Measurements from ENCODE around the gene IL6ST.

Gene IL6ST

DNA sequence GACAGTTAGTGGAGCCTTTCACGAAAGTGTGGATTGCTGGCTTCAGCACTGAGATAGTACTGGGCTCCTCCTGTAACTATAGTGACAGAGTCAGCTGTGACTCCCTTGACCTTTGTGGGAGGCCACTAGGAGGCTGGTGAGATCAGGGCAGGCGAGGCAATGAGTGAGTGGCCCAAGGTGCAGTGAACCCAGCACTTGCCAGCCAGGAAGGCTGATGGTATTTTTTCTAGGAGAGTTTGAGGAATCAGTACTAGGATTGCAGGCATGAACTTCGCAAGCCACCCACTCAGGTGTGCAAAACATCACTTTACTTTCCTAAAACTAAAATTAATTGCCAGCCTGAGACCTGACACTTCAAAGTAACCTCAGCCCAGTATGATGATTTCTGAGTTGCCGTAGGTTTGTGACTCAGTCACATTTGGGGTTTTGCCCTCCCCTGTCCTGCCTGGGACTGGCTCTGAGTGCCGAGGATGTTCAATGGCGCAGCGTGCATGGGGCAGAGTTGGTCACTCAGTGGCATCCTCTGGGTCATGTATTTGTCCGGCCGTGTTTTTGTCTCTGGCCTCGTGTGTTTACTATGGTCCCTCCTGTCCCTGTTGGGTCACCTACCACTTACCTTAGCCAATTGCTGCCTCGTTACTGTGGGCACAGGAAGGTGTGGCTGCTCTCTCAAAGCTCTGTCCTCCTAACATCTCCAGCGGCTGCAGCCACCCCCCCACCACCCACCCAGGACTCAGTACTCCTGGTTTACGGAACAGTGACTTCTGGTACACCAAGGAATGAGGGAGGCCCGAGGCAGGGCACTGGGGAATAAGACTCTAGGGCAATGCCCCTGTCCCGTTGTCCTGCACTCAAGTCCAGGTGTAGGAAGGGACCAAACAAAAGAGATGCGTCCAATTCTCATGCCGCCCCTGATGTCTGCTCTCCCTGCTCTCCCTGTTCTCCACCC is 76.4 kb downstream of the IL6ST start:
- no peak for DNase-seq

DNA sequence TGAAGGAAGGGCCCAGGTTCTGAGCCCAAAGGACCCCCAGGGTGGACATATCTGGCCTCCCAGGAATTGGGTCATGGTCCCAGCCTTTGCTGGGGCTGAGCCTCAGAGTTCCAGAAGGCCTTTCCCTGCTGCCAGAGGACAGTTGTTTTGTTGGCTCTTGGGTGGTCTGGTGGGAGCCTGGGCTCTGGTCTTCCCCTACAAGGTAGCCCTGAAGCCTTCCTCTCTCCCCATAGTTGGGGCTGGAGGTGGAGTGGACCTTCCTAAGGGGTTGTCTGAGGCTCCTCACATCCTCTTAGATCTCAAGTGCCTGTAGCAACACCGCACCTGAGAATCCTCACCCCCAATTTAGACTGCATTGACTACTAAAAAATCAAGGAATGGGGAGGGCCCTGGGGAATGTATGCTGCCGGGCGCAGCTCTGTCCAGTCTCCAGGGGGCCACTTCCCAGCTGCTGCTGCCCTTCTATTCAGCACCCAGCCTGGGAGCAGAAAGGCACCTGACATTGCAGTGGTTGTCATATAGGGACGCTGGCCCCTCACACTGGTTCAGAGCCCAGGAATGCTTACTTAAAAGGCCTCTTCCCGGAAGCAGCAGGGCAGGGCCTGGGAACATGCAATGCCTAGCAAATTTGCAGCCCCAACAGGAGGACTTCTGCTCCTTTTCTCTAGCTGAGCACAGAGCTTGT is 77.2 kb downstream of the IL6ST start:
- no peak for DNase-seq

DNA sequence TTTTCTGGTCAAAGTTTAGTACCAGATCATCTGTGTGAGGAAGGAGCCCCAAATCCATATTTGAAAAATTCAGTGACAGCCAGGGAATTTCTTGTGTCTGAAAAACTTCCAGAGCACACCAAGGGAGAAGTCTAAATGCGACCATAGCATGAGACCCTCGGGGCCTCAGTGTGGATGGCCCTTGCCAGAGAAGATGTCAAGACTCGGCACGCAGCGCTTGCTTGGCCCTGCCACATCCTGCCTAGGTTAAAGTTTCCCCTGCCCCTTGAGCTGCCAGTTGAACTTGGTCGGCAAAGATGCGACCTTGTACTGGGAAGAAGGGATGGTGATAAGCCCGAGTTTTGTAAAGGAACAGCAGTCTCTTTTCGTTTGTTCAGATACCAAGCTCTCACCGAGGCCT is 77.8 kb downstream of the IL6ST start:
- no peak for DNase-seq

DNA sequence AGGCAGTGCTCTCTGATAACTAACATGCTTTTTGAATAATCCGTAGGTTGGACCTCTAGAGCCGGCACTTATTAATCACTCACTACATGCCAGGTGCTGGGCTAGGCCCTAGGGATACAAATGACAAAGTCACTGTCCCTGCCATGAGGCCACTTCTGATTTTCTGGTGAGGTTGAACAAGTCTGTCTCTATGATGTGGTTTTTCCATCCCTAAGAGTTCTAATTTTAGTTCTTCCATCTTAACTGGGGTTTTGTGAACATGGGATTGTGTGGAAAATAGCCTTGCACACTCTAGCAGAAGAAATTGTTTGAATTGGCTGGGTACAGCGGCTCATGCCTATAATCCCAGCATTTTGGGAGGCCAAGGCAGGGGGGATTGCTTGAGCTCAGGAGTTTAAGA is 79.0 kb downstream of the IL6ST start:
- no peak for DNase-seq

DNA sequence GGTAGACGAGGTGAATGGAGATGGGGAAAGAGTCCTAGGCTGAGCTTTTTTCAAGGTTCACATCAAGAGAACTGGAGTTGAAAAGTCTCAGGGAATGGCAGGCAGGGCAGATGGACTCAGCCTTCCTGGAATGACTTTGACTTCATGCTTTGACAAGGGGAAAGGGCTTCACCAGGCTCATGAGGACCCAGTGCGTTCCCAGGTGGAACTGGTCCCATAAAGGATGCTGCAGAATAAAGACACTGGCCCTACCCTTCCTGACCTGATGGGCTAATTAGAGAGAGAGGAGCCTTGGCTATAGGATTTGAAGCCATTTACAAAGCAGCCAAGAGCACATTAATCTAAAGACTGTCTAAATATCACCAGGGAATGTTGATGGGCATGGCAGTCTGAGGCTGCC is 79.8 kb downstream of the IL6ST start:
- no peak for DNase-seq

DNA sequence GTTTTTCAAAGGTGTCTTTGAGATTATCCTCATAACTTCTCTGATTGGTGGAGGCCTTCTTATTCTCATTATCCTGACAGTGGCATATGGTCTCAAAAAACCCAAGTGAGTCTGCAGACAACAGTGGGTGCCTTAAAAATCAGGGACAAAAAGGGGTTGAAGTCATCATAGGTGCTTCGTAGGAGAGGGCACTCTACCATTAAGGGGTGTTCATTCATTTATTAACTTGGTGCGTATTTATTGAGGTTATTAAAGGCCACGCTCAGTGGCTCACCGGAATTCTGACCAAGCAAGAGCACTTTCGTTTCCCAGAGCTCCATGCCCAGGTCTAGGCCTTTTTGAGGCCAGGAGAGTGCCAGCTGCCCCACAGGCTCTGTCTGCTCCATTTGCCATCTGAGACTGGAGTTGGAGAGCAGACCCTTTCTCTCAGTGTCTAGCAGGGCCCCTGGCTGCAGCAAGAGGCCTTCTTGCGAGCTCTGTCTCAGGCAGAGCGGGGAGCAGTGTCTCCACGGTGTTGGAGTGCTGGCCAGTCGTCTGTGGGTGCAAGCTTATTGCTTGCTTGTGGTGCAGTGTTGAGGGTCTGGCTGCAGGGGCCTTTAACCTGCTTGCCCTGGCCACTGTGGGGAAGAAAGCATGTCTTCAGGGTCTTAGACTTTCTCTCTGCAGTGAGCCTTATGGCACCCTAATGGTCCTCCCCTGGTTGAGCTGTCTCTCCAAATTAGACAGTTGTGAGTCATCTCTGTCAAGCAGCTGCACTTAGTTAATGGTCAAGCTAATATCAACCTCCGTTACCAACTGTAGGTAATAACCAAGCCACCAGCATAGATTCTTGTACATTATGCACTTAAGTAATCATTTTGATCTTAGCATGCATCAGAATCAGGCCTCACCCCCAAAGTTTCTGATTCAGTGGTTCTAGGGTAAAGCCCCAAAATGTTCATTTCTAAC is 81.0 kb downstream of the IL6ST start:
- DNase-seq = no peak

DNA sequence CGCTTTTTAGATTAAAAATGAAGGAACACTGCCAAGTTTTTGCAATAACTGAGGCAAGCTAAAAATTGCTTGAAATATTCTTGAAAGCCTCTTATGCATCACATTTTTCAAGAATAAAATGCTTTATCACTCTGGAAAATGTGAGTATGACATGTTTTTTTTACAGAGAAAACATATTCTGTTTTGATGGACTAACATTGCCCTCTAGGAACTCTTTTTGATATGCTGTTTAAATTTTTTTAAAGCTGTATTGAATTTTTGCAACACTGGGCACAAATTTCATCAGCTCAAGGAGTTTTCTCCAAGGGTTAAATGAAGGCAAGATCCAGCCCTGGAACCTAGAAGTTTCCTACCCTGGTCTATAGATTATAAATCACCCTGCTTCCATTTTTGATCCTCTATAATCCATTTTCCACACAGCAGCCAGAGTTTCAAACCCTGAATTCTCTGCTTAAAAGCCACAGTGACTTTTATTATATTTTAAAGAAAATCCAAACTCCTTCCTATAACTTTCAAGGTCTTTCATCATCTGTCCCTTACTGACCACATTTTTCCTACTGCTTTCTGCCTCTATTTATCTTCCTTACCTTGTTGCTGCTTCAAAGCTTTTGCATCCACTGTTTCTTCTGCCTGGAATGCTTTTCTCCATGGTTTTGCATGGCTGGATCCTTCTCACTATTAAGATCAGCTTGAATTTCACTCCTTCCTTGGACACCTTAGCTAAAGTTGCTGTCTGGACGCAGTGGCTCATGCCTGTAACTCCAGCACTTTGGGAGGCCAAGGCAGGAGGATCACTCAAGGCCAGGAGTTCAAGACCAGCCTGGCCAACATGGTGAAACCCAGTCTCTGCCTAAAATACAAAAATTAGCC is 82.7 kb downstream of the IL6ST start:
- no peak for DNase-seq

DNA sequence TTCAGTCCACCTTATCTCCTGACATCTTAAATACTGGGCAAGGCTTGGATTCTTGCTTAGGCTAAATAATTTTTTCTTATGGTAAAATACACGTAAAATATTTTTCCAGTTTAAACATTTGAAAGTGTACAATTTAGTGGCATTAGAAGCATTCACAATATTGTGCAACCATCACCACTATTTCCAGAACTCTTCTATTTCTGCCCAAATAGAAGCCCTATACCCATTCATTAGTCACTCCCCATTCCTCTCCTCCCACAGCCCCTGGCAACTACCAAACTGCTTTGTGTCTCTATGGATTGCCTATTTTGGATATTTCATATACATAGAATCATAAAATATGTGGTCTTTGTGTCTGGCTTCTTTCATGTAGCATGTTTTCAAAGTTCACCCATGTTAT is 86.0 kb downstream of the IL6ST start:
- no peak for DNase-seq

DNA sequence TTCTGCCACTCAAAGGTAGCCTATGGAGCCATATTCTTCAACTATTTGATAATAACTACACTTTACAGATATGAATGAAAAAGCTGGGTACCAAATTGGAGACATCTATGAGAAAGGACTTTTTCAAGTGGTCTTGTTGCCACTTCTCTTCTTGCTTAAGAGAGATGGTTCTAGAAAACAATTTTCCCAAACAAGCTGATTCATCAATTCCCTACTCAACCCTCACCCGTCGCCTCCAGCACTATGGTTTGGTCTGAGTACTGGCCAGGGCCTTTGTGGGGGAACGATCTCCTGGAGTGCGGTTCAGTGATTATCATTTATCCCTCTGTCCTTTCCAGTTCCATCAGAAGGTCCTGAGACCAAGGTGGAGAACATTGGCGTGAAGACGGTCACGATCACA is 86.8 kb downstream of the IL6ST start:
- no peak for DNase-seq

DNA sequence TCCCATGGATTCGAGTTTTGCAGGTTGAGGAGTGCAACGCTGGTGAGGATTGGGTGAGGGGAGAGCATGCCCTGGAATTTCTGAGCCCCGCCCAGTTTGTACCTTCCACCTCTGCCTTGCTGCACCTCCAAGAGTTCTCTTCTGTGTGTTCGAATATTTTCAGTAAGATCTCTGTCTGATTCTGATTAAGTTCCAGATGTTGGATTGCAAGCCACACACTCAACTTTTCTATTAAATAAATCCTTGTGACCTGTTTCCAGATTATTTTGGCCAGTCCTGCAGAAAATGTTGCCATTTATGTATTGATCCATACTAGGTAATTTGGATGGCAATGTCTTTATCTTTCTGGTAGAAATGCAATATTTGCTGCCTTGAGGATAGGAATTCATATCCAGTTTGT is 89.5 kb downstream of the IL6ST start:
- DNase-seq = no peak

DNA sequence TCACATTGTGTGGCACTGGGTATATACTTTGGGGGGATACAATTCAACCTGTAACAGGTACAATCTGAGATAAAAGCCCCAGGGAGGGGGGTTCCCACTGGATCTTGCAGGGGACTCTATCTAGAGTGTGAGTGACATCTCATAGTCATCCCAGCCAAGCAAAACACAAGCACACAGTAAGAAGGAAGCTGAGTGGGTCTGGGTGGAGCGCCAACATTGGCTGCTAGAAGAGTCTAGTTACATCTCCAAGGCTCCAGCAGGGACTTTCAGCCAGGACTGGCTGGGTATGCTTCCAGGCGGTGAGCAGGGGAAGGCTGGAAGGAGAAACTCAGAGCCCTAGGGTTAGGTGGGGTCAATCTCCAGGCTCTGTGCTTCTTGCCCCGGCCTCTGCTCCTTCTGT is 90.6 kb downstream of the IL6ST start:
- DNase-seq = no peak

DNA sequence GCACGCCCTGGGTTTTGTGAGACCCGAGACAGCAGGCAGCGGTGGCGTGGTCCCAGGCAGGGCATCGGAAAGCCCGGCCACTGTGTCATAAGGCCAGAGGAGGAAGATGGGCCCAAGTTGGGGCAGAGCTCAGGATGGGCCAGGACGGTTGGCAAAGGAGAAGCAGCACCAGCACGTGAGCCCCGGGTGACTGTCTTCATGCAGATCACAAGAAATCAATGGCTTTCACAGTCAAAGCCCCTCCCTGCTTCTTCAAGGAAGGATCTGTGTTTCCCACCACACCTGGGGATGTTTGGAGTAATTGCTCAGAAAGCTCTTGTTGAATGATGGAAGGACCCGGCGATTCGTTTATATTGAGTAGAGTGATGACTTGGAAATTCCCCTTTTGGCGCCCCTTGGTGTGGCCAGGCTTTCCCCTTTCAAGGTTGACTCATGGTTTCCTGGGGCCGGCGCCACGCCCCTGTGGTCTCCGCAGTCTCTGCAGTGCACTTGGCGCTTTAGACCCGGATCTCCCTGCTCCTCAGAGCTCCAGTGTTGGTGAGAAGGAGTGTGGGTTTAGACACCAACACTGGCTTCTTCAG is 91.6 kb downstream of the IL6ST start:
- no peak for DNase-seq

DNA sequence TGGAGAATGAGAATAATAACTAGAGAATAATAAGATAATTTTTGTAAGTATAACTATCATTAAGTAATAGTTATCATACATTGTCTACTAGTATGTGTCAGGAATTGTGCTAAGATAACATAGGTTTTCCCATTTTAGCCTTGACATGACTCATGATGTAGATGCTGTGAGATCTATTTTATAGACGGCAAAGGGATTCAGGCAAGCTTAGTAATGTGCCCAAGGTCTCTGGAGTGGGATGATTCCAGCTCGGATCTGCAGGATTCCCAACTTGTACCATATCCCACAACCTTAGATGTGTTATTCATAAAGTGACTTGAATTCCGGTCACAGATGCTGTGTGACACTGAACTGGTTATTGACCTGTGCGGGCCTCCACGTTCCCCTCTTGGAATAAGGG is 92.1 kb downstream of the IL6ST start:
- DNase-seq = no peak

DNA sequence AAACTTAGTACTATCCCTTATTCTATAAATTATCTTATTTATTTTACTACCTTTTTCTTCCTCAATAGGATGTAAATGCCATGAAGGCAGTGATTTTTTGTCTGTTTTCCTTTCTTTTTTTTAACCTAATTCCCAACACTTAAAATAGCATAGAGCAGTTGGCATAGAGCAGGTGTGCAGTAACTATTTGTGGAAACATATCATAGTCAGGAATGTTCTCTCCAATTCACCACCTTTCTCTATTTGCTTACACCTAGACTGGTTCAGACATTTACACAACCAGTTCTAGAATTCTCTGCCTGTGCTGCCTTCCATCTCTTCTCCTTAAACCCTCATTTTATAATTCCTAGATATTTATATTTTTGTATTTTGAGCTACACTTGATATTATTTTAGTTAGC is 94.0 kb downstream of the IL6ST start:
- no peak for DNase-seq

DNA sequence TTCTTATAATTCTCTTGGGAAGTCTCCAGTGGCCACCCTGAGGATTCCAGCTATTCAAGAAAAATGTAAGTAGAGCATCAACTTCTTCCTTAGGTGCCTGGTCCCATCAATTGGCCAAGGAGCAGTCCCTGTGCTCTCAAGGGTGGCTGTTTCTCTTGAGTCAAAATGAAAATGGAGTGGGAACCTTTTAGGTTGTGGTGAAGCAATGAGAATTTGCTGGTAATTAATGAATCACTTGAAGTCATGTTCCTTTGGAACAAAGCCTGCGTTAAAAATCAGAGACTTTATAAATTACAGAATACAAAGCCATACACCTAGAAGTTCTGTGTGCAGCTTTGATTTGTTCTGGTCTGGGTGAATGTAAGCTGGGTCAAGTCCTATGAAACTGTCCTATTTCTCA is 94.7 kb downstream of the IL6ST start:
- no peak for DNase-seq

DNA sequence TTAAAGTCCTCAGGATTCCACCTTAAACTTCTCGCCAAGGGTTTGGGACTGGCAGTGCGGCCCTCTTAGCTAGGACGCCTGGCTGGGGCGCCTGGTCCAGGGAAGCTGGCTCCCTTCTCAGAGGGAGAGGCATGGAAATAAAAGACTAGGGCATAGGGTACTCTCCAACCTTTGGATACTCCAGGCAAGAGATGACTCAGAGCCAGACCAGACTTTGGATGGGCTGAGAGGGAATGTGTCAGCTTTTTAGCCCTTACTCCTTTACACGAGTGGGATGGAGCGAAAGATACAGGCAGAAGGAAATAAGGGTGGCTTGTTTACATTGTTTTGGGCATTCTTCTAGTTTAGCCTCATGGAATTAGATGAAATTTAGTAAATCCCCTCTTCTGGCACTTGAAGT is 95.4 kb downstream of the IL6ST start:
- DNase-seq = no peak

DNA sequence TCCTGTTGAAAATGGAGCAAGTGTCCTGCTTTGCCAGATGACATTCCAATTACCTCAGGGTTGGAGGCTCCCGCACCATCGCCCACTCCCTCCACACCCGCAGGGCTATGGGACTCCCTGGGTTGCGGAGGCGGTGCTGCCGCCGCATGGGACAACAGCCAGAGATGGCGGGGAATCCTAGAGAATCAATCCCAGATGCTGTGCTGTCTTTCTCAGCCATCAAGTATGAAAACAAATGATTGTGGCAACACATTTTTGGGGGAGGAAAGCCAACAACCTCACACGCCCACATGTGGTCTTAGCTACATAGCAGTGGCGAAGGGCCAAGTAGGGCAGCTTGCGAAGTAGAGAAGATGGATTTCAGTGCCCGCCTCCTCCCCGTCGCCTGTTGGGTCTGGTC is 96.9 kb downstream of the IL6ST start:
- DNase-seq = no peak

DNA sequence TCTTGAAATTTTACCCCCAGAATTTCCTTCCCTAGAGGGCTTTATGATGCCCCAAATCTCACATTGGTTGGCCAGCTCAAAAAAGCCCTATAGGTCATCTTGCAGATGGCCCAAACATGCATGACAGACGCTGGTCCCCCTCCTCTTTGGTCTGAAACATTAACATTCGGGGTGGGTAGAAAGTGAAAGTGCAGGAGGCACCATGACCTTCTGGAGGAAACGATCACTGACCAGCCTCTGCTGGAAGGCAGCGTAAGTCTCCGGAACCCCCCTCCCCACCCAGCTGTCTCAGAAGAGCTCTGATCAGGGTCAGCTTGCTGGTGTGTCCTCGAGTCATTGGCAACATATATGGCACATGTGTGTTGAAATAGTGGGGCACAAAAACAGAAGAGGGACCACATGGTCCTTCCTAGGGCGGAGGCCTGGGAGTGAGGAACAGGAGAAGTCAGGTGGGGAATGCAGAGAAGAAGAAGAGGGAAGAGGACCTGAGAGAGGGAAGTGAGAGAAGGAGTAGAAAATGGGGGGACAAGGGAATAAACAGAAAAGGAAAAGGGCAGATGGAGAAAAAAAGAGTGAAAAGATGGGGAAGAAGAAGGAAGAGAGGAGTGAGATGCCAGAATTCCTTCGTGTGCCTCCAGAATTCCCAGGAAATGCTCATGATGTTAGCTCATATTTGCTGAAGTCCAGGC is 97.4 kb downstream of the IL6ST start:
- DNase-seq = no peak

DNA sequence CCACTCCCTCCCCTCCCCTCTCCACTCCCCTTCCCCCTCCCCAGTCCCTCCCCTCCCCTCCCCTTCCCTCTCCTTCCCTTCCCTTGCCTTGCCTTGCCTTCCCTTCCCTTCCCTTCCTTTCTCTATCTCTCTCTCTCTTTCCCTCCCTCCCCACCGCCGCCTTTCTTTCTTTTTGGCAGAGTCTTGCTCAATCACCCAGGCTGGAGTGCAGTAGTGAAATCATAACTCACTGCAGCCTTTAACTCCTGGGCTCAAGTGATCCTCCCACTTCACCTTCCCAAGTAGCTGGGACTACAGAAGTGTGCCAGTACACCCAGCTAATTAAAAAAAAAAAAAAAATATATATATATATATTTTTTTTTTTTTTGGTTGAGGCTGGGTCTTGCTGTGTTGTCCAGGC is 98.1 kb downstream of the IL6ST start:
- no peak for DNase-seq

DNA sequence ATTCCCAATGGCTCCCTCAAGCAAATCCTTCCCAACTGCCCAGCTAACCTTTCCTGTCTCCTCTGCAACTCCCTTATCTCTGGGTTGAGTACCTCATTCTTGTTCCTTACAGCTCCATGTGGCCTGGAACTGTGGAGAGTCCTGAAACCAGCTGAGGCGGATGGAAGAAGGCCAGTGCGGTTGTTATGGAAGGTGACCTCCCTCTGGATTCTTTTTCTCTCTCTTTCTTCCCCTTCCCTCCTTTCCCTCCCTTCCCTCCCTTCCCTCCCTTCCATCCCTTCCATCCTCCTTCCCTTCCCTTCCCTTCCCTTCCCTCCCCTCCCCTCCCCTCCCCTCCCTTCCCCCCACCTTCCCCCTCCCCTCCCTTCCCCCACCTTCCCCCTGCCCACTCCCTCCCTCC is 98.5 kb downstream of the IL6ST start:
- no peak for DNase-seq

DNA sequence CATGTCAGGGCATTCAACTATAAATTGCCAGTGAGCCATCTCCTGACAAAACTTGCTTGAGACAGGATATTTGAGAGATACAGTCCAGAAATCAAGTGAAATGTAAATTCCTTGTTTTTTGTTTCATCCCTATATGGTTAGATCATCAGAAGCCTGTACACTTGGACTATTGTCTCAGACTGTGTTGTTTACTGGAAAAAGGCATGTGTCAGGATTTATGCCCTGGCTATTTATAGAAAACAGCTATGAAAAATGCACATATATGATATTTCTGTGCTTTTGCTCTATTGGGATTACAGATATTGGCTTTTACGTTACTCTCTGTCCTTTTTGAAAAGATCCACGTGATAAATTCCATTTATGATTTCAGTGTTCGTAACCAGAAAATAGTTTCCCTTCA is 99.4 kb downstream of the IL6ST start:
- no peak for DNase-seq

Measured in NCI-H774 (cell line).